Body of pancreas (tissue), 4 donors: ENCODE results near the gene TOR1B.

Source experiments
- POLR2A ChIP-seq, 3 donors: fragments of 450-650 bp; IDR thresholded peaks; one replicate each; pipeline ENCODE4 v1.6.1; 2016; ENCODE audit warnings: antibody characterized with exemption in 3 of 3, mild to moderate bottlenecking in 2 of 3
- TF ChIP-seq, protein P1 (sequence below), 7 experiments: fragments of 450-650 bp in 4 of 7; fragments of 200-600 bp in 3 of 7; sonication (generic) in 3 of 7; IDR thresholded peaks; one replicate each; pipeline ENCODE4 v1.5.1; 2016 to 2019; ENCODE audit warnings: antibody characterized with exemption in 7 of 7

DNA sequence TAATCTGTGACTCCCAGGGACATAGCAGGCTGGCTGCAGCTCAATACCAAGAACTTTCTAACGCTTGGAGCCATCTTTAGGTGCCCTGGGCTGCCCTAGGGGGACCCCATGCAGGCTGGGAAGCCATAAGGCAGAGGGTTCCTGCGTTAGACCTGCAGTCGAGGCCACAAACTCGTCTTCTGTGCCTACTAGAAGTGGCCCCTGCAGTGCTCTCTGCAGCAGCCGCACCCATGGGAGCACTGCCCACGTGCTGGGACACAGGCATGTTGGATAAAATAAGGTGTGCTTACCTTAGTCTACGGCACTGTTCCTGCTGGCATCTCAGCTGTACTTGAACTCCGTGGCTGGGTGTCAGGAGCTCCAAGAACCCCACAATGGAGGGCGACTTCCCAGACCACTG, 9.4 kb downstream of the TOR1B start:
- TF ChIP-seq, protein P1, sequence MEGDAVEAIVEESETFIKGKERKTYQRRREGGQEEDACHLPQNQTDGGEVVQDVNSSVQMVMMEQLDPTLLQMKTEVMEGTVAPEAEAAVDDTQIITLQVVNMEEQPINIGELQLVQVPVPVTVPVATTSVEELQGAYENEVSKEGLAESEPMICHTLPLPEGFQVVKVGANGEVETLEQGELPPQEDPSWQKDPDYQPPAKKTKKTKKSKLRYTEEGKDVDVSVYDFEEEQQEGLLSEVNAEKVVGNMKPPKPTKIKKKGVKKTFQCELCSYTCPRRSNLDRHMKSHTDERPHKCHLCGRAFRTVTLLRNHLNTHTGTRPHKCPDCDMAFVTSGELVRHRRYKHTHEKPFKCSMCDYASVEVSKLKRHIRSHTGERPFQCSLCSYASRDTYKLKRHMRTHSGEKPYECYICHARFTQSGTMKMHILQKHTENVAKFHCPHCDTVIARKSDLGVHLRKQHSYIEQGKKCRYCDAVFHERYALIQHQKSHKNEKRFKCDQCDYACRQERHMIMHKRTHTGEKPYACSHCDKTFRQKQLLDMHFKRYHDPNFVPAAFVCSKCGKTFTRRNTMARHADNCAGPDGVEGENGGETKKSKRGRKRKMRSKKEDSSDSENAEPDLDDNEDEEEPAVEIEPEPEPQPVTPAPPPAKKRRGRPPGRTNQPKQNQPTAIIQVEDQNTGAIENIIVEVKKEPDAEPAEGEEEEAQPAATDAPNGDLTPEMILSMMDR (IDR thresholded peaks at IDR 0.05): no peak
- no peak for TF ChIP-seq POLR2A (IDR thresholded peaks at IDR 0.05)
